ENCODE results near the gene CRLF1. TPM values are rescaled to one million over a fixed set of nuclear protein-coding genes. Genes with fewer than 3 reads are reported as not detected.
A peak's percentile ranks its signal among the peaks of the same experiment; 100 is the strongest.
"Not testable (repeated sequence)": the region's sequence is repeated elsewhere in the genome, so short reads cannot be mapped to it uniquely, and the experiment has no call there.

CRLF1 gene
- total and polyA plus RNA-seq, 5 donors from 2014 or later: 0.31 to 1.1 TPM; not detected in 3

DNA sequence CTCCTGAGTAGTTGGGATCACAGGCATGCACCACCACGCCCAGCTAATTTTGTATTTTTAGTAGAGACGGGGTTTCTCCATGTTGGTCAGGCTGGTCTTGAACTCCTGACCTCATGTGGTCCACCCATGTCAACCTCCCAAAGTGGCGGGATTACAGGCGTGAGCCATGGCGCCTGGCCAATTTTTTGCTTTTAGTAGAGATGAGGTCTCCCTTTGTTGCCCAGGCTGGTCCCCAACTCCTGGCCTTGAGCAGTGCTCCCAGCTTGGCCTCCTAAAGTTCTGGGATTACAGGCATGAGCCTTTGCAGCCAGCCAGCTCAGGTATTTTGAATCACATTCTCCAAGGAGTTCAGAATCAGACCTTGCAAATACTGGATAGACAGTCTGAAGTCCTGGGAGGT, 13.9 kb downstream of the CRLF1 start:
- Mint-ChIP-seq H3K4me3 (peak overlapping the region in 2 of 4 donors; percentile 39 to 93), H3K27ac (peak overlapping the region in 1 of 3 donors; percentile 7), H3K4me1 (peaks cover 6 to 49% (median 18%) of the 10 kb centered on the region in 4 donors), H3K27me3 (peaks cover 19% of the 10 kb centered on the region)
- not testable (repeated sequence) for H3K9me3 ChIP-seq (ENCODE audit: control insufficient read depth in 2 of 2, low read length in 2 of 2); H3K27ac ChIP-seq (ENCODE audit: insufficient read depth, low read length, poor library complexity, severe bottlenecking); H3K36me3 Mint-ChIP-seq; ATAC-seq (ENCODE audit: low read depth in 2 of 2); H3K4me3 ChIP-seq (ENCODE audit: low read depth, low read length); H3K27me3 ChIP-seq (ENCODE audit: control insufficient read depth, insufficient read depth, low read length); H3K9me3 Mint-ChIP-seq; DNase-seq; H3K36me3 ChIP-seq (ENCODE audit: control insufficient read depth, insufficient read depth, low read length)
- H3K4me1 ChIP-seq (ENCODE audit: control insufficient read depth, insufficient read depth, low read length, poor library complexity, severe bottlenecking): peaks cover 41% of the 10 kb centered on the region

DNA sequence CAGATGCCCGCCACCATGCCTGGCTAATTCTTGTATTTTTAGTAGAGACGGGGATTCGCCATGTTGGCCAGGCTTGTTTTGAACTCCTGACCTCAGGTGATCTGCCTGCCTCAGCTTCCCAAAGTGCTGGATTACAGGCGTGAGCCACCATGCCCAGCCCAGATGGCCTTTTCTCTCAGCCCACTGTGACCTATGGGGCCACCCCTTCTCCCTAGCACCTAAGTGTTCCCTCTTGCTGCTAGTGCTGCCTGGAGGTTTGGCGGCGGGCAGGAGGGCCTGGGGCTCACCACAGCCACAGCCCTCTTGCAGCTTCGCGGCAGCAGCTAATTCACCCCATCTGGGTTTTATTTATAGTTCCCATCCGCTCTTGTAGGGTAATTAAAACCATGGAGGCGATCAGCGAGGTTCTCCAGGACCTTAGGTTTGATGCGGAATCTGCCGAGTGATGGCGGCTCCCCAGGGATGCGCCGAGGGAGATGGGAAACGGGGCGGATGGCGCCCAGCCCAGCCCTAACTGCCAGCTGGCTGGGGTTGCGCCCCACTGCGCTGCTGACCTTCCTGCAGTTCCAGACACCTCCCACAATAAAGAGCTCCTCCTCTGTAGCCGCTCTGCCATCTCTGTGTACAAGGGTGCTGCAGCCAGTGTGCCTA, 14.7 kb downstream of the CRLF1 start:
- peak overlapping the region in 1 of 3 donors; percentile 26 for H3K27ac Mint-ChIP-seq
- peak overlapping the region in 2 of 4 donors; percentile 27 to 93 for H3K4me3 Mint-ChIP-seq
- H3K27me3 Mint-ChIP-seq: peaks cover 19% of the 10 kb centered on the region
- H3K4me3 ChIP-seq (ENCODE audit: low read depth, low read length): no peak overlapping the region
- H3K4me1 ChIP-seq (ENCODE audit: control insufficient read depth, insufficient read depth, low read length, poor library complexity, severe bottlenecking): peaks cover 44% of the 10 kb centered on the region
- DNase-seq: no peak
- peaks cover 0 to 2% (median 0%) of the 10 kb centered on the region in 7 donors for H3K9me3 Mint-ChIP-seq
- peaks cover 6 to 51% (median 19%) of the 10 kb centered on the region in 4 donors for H3K4me1 Mint-ChIP-seq
- no peak overlapping the region for H3K27ac ChIP-seq (ENCODE audit: insufficient read depth, low read length, poor library complexity, severe bottlenecking)
- no peaks in the 10 kb centered on the region for H3K36me3 Mint-ChIP-seq
- no peaks in the 10 kb centered on the region for H3K9me3 ChIP-seq (ENCODE audit: control insufficient read depth in 2 of 2, low read length in 2 of 2)
- ATAC-seq (ENCODE audit: low read depth in 2 of 2): no peak
- H3K27me3 ChIP-seq (ENCODE audit: control insufficient read depth, insufficient read depth, low read length): no peaks in the 10 kb centered on the region
- peaks cover 6% of the 10 kb centered on the region for H3K36me3 ChIP-seq (ENCODE audit: control insufficient read depth, insufficient read depth, low read length)

GRCh38 chr19:18590273-18591272, 16.0 kb downstream of the CRLF1 start:
- Mint-ChIP-seq H3K27ac (peak overlapping the region in 1 of 3 donors; percentile 92), H3K9me3 (no peaks in the 10 kb centered on the region), H3K36me3 (no peaks in the 10 kb centered on the region), H3K27me3 (peaks cover 13% of the 10 kb centered on the region), H3K4me3 (peak overlapping the region; percentile 92 to 93 (median 92)), H3K4me1 (peaks cover 6 to 50% (median 20%) of the 10 kb centered on the region in 4 donors)
- no peak for ATAC-seq (ENCODE audit: low read depth in 2 of 2)
- Histone ChIP-seq H3K36me3 (ENCODE audit: control insufficient read depth, insufficient read depth, low read length) (peaks cover 6% of the 10 kb centered on the region), H3K4me1 (ENCODE audit: control insufficient read depth, insufficient read depth, low read length, poor library complexity, severe bottlenecking) (peaks cover 46% of the 10 kb centered on the region), H3K9me3 (ENCODE audit: control insufficient read depth in 2 of 2, low read length in 2 of 2) (no peaks in the 10 kb centered on the region), H3K27ac (ENCODE audit: insufficient read depth, low read length, poor library complexity, severe bottlenecking) (peak overlapping the region; percentile 91), H3K4me3 (ENCODE audit: low read depth, low read length) (no peak overlapping the region), H3K27me3 (ENCODE audit: control insufficient read depth, insufficient read depth, low read length) (no peaks in the 10 kb centered on the region)
- no peak for DNase-seq

- Mint-ChIP-seq H3K4me1 (peaks cover 6 to 48% (median 19%) of the 10 kb centered on the region in 4 donors), H3K27ac (peak overlapping the region; percentile 92 to 98 (median 92)), H3K27me3 (peaks cover 10% of the 10 kb centered on the region), H3K4me3 (peak overlapping the region; percentile 92 to 93 (median 92)), H3K36me3 (no peaks in the 10 kb centered on the region), H3K9me3 (no peaks in the 10 kb centered on the region)
- DNase-seq (peak; percentile 65 to 86 (median 78)), ATAC-seq (ENCODE audit: low read depth in 2 of 2) (peak; percentile 57 to 61)
- Histone ChIP-seq H3K4me3 (ENCODE audit: low read depth, low read length) (peak overlapping the region; percentile 47), H3K27ac (ENCODE audit: insufficient read depth, low read length, poor library complexity, severe bottlenecking) (peak overlapping the region; percentile 91), H3K36me3 (ENCODE audit: control insufficient read depth, insufficient read depth, low read length) (peaks cover 6% of the 10 kb centered on the region), H3K4me1 (ENCODE audit: control insufficient read depth, insufficient read depth, low read length, poor library complexity, severe bottlenecking) (peaks cover 40% of the 10 kb centered on the region), H3K27me3 (ENCODE audit: control insufficient read depth, insufficient read depth, low read length) (no peaks in the 10 kb centered on the region), H3K9me3 (ENCODE audit: control insufficient read depth in 2 of 2, low read length in 2 of 2) (no peaks in the 10 kb centered on the region)
Measured at GRCh38 chr19:18589380-18590272, 17.0 kb downstream of the CRLF1 start.

DNA sequence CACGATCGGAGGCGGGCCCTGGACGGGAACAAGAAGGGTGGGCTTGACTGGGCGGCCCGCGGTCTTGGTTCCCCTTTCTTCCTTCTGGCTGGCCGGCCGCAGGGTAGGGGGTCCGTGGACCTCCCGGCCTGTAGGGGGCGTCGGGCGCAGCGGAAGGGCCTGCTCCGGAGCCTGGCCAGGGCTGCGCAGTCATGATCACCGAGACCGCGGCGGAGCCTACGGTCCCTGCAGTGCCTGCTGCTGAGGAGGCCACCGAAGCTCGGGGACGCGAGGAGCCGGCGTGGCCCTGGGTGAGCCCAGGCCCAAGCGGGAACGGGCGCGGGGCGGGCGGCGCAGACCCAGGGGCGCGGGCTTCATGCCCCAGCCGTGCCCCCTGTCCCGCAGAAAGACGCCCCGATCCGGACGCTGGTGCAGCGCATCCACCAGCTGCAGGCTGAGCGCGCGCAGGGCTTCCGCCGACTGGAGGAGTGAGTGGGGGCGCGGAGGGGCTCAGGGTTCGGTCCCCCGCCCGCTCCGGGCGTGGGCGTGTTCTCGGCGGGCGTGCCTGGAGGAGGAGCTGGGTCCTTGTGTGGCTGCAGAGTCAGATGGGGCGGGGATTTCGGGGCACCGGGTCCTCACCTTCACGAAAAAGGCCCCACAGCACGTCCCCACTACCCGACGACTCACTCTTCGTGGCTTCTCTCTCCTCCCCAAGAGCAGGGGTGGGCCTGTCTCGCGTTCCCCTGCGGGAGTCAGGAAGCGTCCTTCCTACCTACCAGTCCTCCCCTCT, 17.8 kb downstream of the CRLF1 start, which contains the start of gene REX1BD:
TSS of gene REX1BD (plus strand) at position 188 of the 769 bp plus-strand sequence. CDS start at position 192, 4 bp downstream.
- H3K9me3 ChIP-seq (ENCODE audit: control insufficient read depth in 2 of 2, low read length in 2 of 2): no peaks in the 10 kb centered on the region
- Mint-ChIP-seq H3K27ac (peak within 1 kb of the TSS; percentile 92 to 98 (median 93)), H3K36me3 (no peaks in the 10 kb centered on the region), H3K4me1 (peaks cover 6 to 47% (median 19%) of the 10 kb centered on the region in 4 donors), H3K9me3 (no peaks in the 10 kb centered on the region), H3K27me3 (peaks cover 8% of the 10 kb centered on the region), H3K4me3 (peak within 1 kb of the TSS; percentile 92 to 93 (median 92))
- peak within 1 kb of the TSS; percentile 72 for H3K4me3 ChIP-seq (ENCODE audit: low read depth, low read length)
- no peaks in the 10 kb centered on the region for H3K27me3 ChIP-seq (ENCODE audit: control insufficient read depth, insufficient read depth, low read length)
- DNase-seq (peak; percentile 80 to 90 (median 89)), ATAC-seq (ENCODE audit: low read depth in 2 of 2) (peak; percentile 80)
- H3K4me1 ChIP-seq (ENCODE audit: control insufficient read depth, insufficient read depth, low read length, poor library complexity, severe bottlenecking): peaks cover 33% of the 10 kb centered on the region
- peak within 1 kb of the TSS; percentile 91 for H3K27ac ChIP-seq (ENCODE audit: insufficient read depth, low read length, poor library complexity, severe bottlenecking)
- peaks cover 6% of the 10 kb centered on the region for H3K36me3 ChIP-seq (ENCODE audit: control insufficient read depth, insufficient read depth, low read length)

DNA sequence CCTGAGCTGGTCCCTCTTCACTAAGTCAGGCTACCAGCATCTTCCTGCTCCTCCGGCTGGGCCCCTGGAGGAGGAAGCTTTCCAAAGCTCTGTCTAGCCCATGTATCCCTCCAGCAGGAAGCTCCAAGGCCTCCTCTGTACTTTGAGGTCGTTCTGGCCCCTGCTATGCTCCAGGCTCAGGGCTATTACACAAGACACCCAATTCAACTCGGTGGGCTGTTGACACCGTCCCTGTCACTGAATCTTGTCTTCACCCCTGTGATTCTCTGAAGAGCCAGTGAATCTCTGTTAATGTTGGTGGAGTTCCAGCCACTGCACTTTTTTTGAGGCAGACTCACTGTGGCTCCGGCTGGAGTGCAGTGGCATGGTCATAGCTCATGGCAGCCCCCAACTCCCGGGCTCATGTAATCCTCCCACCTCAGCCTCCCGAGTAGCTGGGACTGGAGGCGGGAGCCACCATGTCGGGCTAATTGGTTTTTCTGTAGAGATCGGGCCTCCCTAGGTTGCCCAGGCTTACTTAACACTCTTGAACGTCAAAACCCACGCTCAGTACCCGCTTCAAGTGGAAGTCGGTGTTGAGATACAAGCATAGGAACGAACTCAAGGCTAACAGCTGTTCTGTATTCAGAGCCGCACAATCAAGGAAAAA, 18.5 kb downstream of the CRLF1 start:
- peaks cover 33% of the 10 kb centered on the region for H3K4me1 ChIP-seq (ENCODE audit: control insufficient read depth, insufficient read depth, low read length, poor library complexity, severe bottlenecking)
- peak overlapping the region; percentile 91 for H3K27ac ChIP-seq (ENCODE audit: insufficient read depth, low read length, poor library complexity, severe bottlenecking)
- H3K36me3 ChIP-seq (ENCODE audit: control insufficient read depth, insufficient read depth, low read length): peaks cover 6% of the 10 kb centered on the region
- no peaks in the 10 kb centered on the region for H3K9me3 ChIP-seq (ENCODE audit: control insufficient read depth in 2 of 2, low read length in 2 of 2)
- no peaks in the 10 kb centered on the region for H3K27me3 ChIP-seq (ENCODE audit: control insufficient read depth, insufficient read depth, low read length)
- Mint-ChIP-seq H3K4me1 (peaks cover 6 to 43% (median 17%) of the 10 kb centered on the region in 4 donors), H3K27ac (peak overlapping the region; percentile 85 to 93 (median 91)), H3K9me3 (no peaks in the 10 kb centered on the region), H3K27me3 (peaks cover 6% of the 10 kb centered on the region), H3K4me3 (peak overlapping the region; percentile 92 to 93 (median 92)), H3K36me3 (no peaks in the 10 kb centered on the region)
- peak overlapping the region; percentile 72 for H3K4me3 ChIP-seq (ENCODE audit: low read depth, low read length)
- ATAC-seq (ENCODE audit: low read depth in 2 of 2): peak; percentile 5 to 12
- DNase-seq: no peak
